ENCODE measurements around the gene ZDHHC1.

ZDHHC1 gene

GRCh38 chr16:67460961-67461360, 44.7 kb upstream of the ZDHHC1 start:
- H3K79me2 ChIP-seq (ENCODE audit: insufficient read depth, low read length): peaks cover 9% of the 10 kb centered on the region; the same call in 1 of the 2 replicates
- H2AFZ ChIP-seq (ENCODE audit: low read length): no peak overlapping the region
- no peaks in the 10 kb centered on the region for H3K27me3 ChIP-seq (ENCODE audit: insufficient read depth, low read length, poor library complexity, severe bottlenecking)

GRCh38 chr16:67460168-67460567, 43.9 kb upstream of the ZDHHC1 start:
- TF ChIP-seq EZH2phosphoT487 (IDR thresholded peaks at IDR 0.05; ENCODE audit: borderline replicate concordance) (no peak), CTCF (conservative IDR thresholded peaks at IDR 0.05; ENCODE audit: low read length) (no peak)
- Histone ChIP-seq H4K20me1 (ENCODE audit: insufficient read depth, low read length, poor library complexity, severe bottlenecking) (no peaks in the 10 kb centered on the region), H2AFZ (ENCODE audit: low read length) (no peak overlapping the region), H3K27me3 (ENCODE audit: insufficient read depth, low read length, poor library complexity, severe bottlenecking) (no peaks in the 10 kb centered on the region), H3K4me1 (ENCODE audit: insufficient read depth, low read length, poor library complexity, severe bottlenecking) (no peaks in the 10 kb centered on the region), H3K36me3 (ENCODE audit: insufficient read depth, low read length) (no peaks in the 10 kb centered on the region), H3K4me2 (ENCODE audit: low read depth, low read length, poor library complexity, severe bottlenecking) (no peak overlapping the region), H3F3A (ENCODE audit: low read depth) (no peaks in the 10 kb centered on the region), H3K4me3 (ENCODE audit: low read length, poor library complexity, severe bottlenecking) (no peak overlapping the region), H3K9me3 (ENCODE audit: insufficient read depth, low read depth, low read length) (no peaks in the 10 kb centered on the region), H3K9me2 (replicated peaks; ENCODE audit: low read depth, low read length) (no peaks in the 10 kb centered on the region), H3K9ac (ENCODE audit: low read depth, low read length, poor library complexity, severe bottlenecking) (no peak overlapping the region), H3K79me2 (ENCODE audit: insufficient read depth, low read length) (peaks cover 4% of the 10 kb centered on the region; the same call in 1 of the 2 replicates)

More at GRCh38 chr16:67460961-67461360, 44.7 kb upstream of the ZDHHC1 start:
- no peaks in the 10 kb centered on the region for H3F3A ChIP-seq (ENCODE audit: low read depth)
- H4K20me1 ChIP-seq (ENCODE audit: insufficient read depth, low read length, poor library complexity, severe bottlenecking): no peaks in the 10 kb centered on the region
- no peak overlapping the region for H3K4me3 ChIP-seq (ENCODE audit: low read length, poor library complexity, severe bottlenecking)
- H3K9ac ChIP-seq (ENCODE audit: low read depth, low read length, poor library complexity, severe bottlenecking): no peak overlapping the region
- no peaks in the 10 kb centered on the region for H3K36me3 ChIP-seq (ENCODE audit: insufficient read depth, low read length)
- TF ChIP-seq CTCF (conservative IDR thresholded peaks at IDR 0.05; ENCODE audit: low read length) (no peak), EZH2phosphoT487 (IDR thresholded peaks at IDR 0.05; ENCODE audit: borderline replicate concordance) (no peak)
- H3K4me2 ChIP-seq (ENCODE audit: low read depth, low read length, poor library complexity, severe bottlenecking): no peak overlapping the region
- no peaks in the 10 kb centered on the region for H3K9me2 ChIP-seq (replicated peaks; ENCODE audit: low read depth, low read length)
- H3K9me3 ChIP-seq (ENCODE audit: insufficient read depth, low read depth, low read length): no peaks in the 10 kb centered on the region
- peaks cover 5% of the 10 kb centered on the region for H3K4me1 ChIP-seq (ENCODE audit: insufficient read depth, low read length, poor library complexity, severe bottlenecking)

GRCh38 chr16:67459861-67460150, 43.5 kb upstream of the ZDHHC1 start:
- no peaks in the 10 kb centered on the region for H3K36me3 ChIP-seq (ENCODE audit: insufficient read depth, low read length)
- no peaks in the 10 kb centered on the region for H3F3A ChIP-seq (ENCODE audit: low read depth)
- H3K9me3 ChIP-seq (ENCODE audit: insufficient read depth, low read depth, low read length): no peaks in the 10 kb centered on the region
- H3K9me2 ChIP-seq (replicated peaks; ENCODE audit: low read depth, low read length): no peaks in the 10 kb centered on the region
- no peak overlapping the region for H3K4me3 ChIP-seq (ENCODE audit: low read length, poor library complexity, severe bottlenecking)
- no peak overlapping the region for H3K4me2 ChIP-seq (ENCODE audit: low read depth, low read length, poor library complexity, severe bottlenecking)
- H2AFZ ChIP-seq (ENCODE audit: low read length): no peak overlapping the region
- no peaks in the 10 kb centered on the region for H3K27me3 ChIP-seq (ENCODE audit: insufficient read depth, low read length, poor library complexity, severe bottlenecking)
- TF ChIP-seq CTCF (conservative IDR thresholded peaks at IDR 0.05; ENCODE audit: low read length) (no peak), EZH2phosphoT487 (IDR thresholded peaks at IDR 0.05; ENCODE audit: borderline replicate concordance) (no peak)
- H3K4me1 ChIP-seq (ENCODE audit: insufficient read depth, low read length, poor library complexity, severe bottlenecking): no peaks in the 10 kb centered on the region
- H3K79me2 ChIP-seq (ENCODE audit: insufficient read depth, low read length): peaks cover under 1% of the 10 kb centered on the region; the same call in 1 of the 2 replicates
- no peak overlapping the region for H3K9ac ChIP-seq (ENCODE audit: low read depth, low read length, poor library complexity, severe bottlenecking)
- H4K20me1 ChIP-seq (ENCODE audit: insufficient read depth, low read length, poor library complexity, severe bottlenecking): no peaks in the 10 kb centered on the region

Measured in Loucy (cell line).